ENCODE measurements around the gene ZBTB20.

GRCh38 chr3:114499976-114500375 lies 647.1 kb downstream of the ZBTB20 start:
- TF ChIP-seq POLR2A (IDR thresholded peaks at IDR 0.05) (no peak), CTCF (IDR thresholded peaks at IDR 0.05) (no peak)
